NOMO-1 (cell line): Measurements from ENCODE around the gene BUD31.
"Not testable (repeated sequence)": the region's sequence is repeated elsewhere in the genome, so short reads cannot be mapped to it uniquely, and the experiment has no call there.

Source experiments
- DNase-seq, 2 experiments: peaks; one replicate each; lab custom pipeline; 2025; ENCODE audit not compliant: unreplicated experiment in 2 of 2; lab: John Stamatoyannopoulos, UW

BUD31 gene

DNA sequence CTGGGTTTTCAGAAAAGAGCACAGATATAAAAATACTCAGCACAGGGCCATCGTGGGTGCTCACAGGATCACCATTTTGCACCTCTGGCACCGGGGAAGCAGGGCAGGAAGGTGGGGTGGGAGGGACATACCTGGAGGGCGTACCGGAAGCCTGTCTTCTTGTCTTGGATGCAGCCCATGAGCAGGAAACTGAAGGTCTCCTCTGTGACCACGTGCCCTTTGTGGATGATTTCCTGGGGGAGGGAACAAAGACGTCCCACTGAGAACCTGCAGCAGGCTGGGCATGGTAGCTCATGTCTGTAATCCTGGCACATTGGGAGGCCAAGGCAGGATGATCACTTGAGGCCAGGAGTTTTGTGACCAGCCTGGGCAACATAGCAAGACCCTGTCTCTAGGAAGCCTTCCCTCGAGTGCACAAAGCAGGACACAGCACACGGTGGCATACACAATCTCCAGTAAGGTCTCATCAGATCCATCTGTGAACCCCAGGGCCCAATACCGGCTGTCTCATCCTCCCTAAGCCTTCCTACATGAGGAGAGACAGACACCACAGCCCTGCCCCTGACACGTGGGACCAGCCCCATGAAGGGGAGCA, 20.3 kb downstream of the BUD31 start:
- DNase-seq: no peak

DNA sequence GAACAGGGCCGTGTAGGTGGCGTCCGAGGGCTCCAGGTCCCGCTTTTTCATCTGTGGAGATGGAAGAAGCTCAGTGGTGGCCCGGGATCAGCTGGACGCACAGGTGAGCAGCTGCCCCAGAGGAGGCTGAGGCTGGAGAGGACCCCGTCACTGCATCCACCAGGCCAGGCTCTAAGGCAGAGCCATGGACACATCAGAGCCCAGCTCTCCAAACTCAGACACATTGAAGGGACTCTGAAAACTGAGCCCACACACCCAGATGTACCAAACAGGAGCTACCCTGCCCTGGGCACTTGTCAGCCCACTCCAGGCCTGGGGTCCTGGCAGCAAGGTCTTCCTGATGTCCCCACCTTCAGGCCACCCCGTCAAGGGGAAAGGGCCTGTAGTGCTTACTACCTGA, 21.0 kb downstream of the BUD31 start:
- no peak for DNase-seq

DNA sequence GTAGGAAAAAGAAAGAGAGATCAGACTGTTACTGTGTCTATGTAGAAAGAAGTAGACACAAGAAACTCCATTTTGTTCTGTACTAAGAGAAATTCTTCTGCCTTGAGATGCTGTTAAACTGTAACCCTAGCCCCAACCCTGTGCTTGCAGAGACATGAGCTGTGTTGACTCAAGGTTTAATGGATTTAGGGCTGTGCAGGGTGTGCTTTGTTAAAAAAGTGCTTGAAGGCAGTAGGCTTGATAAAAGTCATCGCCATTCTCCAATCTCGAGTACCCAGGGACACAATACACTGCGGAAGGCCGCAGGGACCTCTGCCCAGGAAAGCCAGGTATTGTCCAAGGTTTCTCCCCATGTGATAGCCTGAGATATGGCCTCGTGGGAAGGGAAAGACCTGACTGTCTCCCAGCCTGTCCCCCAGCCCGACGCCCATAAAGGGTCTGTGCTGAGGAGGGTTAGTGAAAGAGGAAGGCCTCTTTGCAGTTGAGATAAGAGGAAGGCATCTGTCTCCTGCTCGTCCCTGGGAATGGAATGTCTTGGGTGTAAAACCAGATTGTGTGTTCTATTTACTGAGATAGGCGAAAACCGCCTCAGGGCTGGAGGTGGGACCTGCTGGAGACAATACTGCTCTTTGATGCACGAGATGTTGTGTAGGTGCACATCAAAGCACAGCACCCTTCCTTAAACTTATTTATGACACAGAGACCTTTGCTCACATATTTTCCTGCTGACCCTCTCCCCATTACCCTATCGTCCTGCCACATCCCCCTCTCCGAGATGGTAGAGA, 23.2 kb downstream of the BUD31 start:
- not testable (repeated sequence) for DNase-seq

DNA sequence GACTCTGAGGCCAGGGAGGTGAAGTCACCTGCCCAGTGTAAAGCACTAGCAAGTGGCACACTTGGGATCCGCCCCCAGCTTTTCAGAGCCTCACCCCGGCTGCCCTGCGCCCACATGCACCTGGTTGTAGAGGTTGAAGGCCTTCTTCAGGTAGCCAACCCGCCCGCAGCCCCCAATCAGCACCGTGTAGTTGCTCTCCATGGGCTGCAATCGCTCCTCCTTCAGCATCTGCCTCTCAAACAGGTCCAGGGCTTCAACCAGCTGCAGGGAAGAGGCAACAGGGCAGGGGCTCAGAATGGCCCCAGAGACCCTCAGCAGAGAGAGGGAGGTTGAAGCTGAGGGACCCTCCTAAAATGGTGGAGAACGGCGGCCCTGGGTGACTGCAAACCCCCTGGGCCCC, 24.4 kb downstream of the BUD31 start:
- no peak for DNase-seq

DNA sequence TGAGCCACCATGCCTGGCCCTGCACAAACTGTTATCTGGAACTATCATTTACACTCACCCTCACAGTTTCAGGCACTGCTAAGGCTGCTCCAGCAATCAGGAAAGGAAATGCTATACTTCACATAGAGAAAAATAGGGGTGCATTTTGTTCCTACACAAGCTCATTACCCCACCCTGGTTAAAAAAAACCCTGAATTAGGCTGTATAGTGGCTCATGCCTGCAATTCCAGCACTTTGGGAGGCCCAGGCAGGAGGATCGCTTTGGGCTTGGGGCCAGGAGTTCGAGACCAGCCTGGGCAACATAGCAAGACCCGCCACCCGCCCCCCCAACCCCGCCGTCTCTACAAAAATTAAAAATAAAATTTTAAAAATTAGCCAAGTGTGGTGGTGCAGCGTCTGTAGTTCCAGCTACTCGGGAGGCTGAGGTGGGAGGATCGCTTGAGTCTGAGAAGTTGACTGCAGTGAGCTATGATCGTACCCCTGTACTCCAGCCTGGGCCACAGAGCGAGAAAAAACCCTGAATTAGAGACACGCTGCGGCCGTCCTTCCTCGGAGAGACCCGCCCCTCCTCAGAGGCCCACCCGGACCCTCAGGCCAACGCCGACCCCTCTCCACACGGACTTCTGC, 29.3 kb downstream of the BUD31 start:
- DNase-seq: peak in 1 of 2 experiments; percentile 19

DNA sequence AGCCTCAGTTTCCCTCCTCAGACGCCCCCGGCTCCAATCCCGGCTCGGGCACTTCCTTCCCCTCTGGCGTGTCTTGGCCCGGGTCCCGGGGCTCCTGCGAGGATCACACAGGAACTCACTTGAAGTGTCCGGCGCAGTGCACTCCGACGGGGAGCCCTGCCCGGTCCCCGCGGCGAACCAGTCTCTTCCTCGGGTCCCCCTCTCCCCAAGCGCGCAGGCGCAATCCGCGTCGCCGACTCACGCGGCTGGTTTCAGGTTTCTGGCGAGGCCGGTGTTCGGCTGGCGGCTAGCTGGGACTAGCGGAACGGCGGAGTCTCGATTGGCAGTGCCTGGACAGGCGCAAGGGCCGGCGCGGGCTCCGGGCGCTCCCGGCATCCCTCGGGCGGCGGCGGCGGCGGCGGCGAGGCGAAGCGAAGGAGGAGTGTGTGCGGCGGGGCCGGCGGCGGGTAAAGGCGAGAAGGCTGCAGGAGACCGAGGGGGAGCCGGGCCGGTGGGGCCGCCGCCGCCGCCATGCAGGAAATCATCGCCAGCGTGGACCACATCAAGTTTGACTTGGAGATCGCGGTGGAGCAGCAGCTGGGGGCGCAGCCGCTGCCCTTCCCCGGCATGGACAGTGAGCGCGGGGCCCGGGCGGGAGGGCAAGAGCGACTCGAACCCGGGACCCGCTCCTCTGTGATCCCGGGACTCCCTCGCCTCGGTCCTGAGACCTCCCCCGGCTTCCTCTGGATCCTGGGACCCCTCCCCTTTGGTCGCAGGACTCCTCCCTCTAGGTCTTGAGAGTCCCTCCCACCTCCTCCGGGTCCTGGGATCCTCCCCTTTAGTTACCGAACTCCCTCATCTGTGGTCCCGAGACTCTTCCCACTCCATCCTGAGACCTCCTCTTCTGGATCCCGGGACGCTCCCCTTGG, 30.1 kb downstream of the BUD31 start, which contains the start of the genes CPSF4 and PTCD1:
Gene CPSF4 (plus strand): TSS at position 371 of the 908 bp plus-strand sequence. CDS start 140 bp downstream, at position 511.
Gene PTCD1 (minus strand): TSS at position 226 of the 908 bp plus-strand sequence. CDS start 3,556 bp downstream, outside the sequence.
- peak; percentile 96 to 98 for DNase-seq

DNA sequence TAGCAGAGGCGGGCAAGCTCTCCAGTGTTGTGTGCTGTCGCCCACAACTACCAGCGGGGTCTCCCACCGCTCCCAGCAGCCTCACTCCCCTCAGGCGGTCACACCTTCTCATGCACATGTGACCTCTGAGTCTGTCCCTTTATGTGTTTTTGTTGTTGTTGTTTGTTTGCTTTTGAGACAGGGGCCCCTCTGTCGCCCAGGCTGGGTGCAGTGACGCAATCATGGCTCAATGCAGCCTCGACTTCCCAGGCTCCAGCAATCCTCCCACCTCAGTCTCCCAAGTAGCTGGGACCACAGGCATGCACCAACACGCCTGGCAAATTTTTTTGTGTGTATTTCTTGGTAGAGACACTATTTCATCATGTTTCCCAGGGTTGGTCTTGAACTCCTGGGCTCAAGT, 31.4 kb downstream of the BUD31 start:
- DNase-seq: no peak

DNA sequence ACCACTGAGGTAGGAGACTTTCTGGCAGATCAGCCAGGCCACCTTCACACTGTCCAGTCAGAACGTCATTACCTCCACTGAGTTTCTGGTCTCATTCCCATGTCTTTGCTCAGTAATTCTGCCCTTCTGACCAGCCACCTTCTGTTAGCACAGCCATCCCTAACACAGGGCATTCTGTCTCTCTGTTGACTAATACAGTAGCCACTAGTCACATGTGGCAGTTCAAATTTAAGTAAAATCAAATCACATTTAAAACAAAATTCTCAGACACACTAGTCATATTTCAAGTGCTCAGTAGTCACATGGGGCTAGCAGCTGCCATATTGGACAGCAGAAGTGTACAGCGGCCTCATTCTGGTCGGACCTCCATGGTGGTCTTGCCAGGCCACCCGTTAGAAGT, 37.3 kb downstream of the BUD31 start:
- DNase-seq: no peak

DNA sequence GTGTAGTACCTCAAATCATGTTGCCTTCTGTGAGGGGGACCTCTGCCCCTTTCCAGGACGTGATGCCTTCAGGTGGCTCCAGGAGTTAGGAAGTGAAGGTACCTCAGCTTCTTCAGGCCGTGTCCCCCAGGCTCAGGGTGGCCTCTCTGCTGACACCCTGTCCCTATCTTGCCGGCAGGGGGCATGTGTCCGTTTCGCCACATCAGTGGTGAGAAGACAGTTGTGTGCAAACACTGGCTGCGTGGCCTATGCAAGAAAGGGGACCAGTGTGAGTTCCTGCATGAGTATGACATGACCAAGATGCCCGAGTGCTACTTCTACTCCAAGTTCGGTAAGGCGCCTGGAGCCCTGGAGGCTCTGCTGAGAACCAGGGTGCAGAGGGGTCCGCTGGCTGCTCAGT, 39.2 kb downstream of the BUD31 start:
- peak in 1 of 2 experiments; percentile 9 for DNase-seq

DNA sequence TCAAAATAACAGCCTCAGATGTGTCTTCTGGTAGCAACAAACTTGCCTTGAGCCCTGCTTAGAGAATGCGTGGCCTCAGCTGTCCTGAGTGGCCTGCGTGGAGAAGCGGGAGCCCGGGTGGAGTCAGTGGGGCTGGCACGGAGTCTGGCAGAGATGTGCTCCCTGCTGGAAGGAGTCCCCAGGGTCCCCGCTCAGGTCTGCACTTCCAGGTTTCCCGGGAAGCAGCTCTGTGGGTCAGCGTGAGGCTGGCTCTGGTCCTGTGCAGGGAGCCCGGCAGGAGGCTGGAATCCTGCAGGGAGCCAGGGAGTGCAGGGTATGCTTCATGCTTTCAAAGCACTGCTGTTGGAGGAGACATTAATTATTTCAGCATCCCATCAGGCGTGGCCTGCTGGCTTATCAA, 40.1 kb downstream of the BUD31 start:
- no peak for DNase-seq

DNA sequence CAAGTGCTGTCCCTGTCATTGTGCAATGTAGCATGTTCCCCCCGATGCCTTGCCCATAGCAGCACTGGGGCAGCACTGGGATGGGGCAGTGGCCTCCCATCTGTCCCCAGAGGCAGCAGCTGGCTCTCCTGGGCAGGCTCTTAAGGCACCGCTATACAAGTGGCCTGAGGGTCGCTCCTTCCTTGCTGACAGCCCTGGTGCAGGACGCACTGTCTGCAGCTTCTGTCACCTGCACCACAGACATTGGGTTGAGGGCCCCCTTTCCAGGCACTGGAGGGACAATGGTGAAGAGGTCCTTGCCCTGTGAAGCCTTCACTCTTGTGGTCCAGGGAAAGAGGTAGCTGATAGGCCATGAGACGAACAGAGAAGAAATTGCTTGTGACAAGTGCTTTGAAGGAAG, 40.6 kb downstream of the BUD31 start:
- DNase-seq: no peak

DNA sequence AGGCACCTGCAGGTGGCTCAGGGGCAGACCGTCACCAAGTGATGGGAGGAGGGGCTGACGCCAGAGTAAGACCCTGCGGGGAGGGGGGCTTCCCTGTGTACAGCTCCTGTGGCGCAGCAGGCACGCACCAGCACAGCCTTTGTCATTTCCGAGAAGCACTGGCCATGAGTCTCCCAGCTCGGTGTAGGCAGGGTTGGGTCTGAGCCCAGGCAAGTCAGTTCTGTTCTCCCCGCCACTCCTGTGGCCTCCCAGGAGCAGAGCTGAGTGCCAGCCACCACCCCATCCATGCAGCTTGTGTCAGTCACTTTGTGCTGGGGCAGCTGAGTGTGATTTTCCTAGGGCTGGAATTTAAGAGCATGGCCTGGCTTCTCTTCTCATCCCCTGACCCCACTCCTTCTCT, 43.2 kb downstream of the BUD31 start:
- no peak for DNase-seq

DNA sequence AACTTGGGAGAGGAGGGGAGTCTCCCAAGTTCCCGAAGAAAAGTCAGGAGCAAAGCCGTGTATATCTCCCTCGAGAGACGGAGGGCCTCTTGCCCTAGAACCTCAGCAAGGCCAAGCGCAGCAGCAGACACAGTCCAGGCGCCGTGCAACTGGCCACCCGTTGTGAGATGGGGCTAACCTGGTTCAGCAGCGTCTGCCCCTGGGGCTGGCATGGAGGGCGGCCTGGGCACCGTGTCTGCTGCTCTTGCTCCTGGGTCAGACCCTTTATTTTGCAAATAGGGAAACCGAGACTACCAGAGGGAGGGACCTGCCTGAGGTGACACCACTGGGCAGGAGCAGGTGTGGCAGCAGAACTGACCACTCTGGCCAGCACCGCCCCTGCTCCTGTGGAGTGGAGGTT, 43.8 kb downstream of the BUD31 start:
- no peak for DNase-seq

DNA sequence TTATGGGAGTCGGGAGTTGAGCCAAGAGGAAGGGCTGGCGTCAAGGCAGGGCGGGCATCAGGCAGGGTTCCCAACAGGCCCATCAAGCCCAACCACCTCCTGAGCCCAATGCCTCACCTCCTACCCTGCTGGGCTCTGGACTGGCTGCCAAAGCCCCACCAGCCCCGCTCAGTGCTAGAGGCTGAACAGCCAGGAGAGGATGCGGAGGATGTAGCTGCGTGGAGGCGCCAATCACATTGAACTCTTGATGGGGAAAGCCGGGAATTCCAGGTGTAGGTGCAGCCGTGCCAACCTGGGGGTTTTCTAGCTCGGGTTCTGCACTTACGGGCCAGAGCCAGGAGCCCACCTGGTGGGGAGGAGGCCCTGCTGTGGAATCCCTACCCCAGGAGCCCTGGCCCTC, 44.3 kb downstream of the BUD31 start:
- DNase-seq: no peak

DNA sequence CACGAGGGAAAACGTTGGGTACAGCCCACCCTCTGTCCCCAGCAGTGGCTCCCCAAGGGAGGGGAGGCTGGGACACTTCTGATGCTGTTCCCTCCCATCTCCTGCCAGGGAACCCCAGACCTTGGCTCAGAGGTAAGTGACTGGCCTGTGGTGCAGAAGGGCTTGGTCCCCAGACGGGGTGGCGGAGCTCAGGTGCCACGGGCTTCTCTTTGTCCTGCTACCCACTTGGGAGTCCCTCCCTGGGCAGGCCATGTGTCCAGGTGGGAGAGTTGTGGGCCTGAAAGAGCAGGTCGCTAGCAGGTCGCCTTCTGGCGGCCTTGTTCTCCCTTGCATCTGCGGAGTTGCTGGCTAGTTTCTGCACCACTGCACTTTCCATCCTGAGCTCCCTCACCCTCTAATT, 47.1 kb downstream of the BUD31 start:
- DNase-seq: no peak

DNA sequence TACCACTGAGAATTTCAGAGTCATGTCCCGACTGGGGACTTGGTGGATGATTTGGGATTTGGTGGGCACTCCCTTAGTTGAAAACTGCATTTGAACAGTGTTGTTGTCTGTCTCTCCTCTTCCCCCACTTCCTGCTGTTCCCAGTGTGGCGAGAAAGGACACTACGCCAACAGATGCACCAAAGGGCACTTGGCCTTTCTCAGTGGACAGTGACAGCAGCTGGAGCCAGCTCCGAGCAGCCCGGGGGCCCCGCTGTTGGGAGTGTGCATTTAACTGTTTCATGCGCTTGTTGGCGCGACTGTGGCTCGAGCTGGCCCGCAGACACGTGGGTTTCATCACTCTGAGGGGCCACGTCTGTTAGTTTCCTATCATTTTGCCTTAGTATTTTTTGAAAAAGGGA, 47.5 kb downstream of the BUD31 start:
- DNase-seq: no peak

DNA sequence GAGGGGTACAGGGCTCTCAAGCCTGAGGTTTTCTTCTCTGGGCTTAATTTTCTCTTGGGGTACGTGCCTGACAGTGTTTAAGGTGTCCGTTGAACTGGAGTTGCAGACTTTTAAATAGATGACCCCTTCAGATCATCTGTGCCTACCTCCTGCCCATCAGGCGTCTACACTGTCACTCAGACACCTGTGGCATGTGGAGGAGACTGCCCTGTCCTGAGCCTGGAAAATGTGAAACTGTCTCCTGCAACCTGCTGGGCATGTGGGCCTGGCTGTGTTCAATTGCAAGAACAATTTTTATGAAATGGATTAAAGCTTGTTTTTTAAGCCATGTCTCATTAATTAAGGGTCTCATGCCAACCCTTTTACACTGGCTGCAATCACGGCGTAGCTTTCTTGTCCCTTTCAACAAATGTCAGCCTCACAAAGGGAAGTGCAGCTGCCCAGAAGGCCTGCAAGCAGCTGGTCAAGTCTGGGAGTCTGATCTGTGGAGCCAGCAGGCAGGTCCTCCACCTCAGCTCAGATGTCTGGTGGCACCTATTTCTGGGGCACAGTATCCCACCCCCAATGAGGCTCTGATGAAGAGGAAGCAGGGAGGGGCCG, 48.4 kb downstream of the BUD31 start:
- DNase-seq: no peak

DNA sequence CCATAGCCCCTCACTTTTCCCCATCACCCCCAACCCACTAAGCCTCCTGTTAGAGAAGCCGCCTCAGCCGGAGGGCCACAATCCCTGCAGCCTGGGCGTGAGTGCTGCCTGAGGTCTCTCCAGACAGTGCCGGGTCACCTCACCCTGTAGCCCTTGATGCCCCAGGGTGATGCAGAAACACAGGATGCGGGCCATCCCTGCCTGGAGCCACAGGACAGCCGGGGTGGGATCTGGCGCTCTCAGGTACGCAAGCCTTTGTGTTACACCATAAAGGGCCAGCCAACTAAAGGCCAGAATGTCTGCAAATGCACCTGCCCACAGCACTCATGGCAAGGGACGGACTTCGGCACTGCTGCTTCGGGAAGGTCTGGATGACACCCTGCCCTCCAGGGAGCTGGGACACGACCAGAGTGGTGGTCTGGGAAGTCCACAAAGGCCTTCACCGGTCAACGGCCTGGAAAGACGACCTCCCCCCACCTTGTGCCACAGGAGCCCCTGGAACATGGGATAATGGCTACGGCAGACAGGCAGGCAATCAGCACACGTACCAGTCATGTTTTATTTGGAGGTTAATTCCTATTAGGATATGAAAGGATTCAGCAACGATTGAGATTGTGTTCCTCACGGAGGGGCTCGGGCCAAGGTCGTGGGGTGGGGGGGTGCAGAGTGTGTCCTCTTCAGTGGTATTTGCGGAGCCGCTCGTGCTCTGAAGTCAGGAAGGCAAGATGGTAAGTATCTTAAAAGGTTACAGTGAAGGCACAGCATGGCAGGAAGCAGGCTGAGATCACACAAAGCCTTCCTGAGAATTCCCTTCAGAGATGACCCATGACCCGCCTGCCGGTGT, 49.1 kb downstream of the BUD31 start:
- no peak for DNase-seq

DNA sequence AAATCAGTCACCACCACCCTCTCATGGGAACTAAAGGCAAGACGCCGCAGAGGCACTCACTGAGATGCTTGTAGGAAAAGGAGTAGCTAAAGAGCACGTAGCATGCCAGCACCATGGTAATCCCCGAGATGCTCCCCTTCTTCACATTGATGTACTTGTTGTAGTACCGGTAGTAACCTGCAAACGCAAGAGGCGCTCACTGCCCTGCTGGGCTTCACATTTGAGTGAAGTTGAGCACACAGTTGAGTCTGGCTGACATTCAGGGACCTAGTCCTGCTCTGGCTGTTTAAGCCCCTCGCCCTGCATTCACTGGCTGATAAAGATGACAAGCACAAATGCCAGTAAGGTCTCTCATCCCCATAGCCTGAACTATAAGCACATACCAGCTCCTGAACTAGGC, 50.3 kb downstream of the BUD31 start:
- no peak for DNase-seq

DNA sequence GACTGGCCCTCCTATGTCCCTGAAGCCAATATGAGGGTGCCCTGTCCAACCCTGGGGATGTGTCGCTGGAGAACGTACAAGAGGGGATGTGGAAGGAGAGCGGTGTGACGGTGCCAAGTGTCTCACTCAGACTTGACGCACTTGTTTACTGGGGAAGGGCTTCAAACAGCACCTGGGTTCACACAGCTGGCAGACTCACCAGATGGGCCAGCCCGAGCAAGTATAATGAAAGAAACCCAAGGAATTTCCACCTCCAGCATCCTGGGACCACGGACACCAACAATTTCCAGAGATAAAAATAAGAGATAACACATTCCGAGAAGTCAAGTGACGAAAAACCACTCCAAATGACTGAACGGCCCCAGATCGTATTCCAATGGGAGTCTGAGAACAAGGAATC, 51.9 kb downstream of the BUD31 start:
- no peak for DNase-seq
